K562 (cell line): ENCODE measurements around the gene IMPDH2.

Source experiments
- BMI1 ChIP-seq: fragments of 150-350 bp; IDR thresholded peaks from 2 replicates; pipeline ENCODE4 v1.6.1; 2014; ENCODE audit warnings: low read length
- POLR2AphosphoS5 ChIP-seq: IDR thresholded peaks from 2 replicates; pipeline ENCODE4 v1.6.1; 2011; ENCODE audit warnings: mild to moderate bottlenecking, low read depth, low read length, moderate library complexity; ENCODE audit not compliant: control insufficient read depth, insufficient read depth
- RBM15 ChIP-seq: fragments of 200-400 bp; formaldehyde crosslinking; IDR thresholded peaks from 2 replicates; pipeline ENCODE4 v1.6.1; 2018; ENCODE audit warnings: mild to moderate bottlenecking, low read length, moderate library complexity; ENCODE audit not compliant: insufficient read depth
- SP1 ChIP-seq: sonication (generic); formaldehyde crosslinking; IDR thresholded peaks from 2 replicates; pipeline ENCODE4 v1.8.1; 2022; ENCODE audit warnings: mild to moderate bottlenecking, missing genetic modification reagents

GRCh38 chr3:49009396-49009795, 19.8 kb downstream of the IMPDH2 start:
- TF ChIP-seq POLR2AphosphoS5 (no peak), BMI1 (no peak), RBM15 (no peak), SP1 (CRISPR knock-in tag) (no peak)
